NCI-H748 treated with DMSO at 0.1 percent for 48 hours (cell line): ENCODE measurements around the gene CCDC6.
"Not testable (repeated sequence)": the region's sequence is repeated elsewhere in the genome, so short reads cannot be mapped to it uniquely, and the experiment has no call there.

Source experiments
- DNase-seq: peaks from one replicate; lab custom pipeline; 2025; lab: John Stamatoyannopoulos, UW

The CCDC6 gene

DNA sequence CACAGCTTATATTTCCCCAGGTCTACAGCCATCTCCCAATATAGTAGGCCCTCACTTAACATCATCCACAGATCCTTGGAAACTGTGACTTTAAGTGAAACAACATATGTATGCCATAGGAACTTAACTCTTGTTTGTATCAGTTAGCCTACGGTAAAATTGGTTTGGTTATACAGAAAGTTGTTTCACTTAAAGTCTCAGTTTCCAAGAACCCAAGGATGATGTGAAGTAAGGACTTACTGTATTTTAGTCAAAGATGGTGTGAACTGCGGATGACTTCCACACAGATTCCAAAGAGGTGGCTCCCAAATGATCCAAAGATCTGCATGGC is 96.7 kb downstream of the CCDC6 start:
- no peak for DNase-seq

DNA sequence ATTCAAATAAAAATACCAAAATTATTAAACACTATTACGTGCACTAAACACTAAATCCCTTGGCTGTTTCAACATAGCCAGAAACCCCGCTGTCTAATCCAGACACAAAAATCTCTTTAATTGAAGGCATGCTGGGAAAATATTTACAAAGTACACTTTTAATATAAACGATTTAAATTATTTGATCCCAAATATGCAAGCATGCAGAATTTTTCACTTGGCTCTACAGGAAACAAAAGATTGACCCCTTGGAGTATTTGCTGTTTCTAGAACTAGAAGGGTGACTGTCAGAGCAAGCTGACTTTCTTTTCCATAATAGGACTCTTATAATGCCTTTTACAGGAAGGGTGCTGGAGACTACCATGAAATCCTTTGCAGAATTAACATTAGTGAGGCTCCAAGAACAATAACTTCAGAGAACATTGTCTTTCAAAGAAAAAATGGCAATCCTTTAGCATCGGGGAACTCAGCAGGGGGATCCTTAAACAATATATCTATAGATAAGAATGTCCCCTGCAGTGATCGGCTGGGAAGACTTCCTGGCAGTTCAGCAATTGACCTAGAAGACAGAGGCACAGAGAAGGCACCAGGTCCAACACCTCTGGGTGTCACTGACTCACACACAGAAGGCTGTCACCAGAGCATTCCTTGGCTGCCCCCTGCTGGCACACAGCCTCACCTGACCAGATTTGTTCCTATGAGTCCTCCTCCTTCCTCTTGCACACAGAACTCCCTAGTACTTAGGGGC is 97.3 kb downstream of the CCDC6 start:
- peak; percentile 5 for DNase-seq

DNA sequence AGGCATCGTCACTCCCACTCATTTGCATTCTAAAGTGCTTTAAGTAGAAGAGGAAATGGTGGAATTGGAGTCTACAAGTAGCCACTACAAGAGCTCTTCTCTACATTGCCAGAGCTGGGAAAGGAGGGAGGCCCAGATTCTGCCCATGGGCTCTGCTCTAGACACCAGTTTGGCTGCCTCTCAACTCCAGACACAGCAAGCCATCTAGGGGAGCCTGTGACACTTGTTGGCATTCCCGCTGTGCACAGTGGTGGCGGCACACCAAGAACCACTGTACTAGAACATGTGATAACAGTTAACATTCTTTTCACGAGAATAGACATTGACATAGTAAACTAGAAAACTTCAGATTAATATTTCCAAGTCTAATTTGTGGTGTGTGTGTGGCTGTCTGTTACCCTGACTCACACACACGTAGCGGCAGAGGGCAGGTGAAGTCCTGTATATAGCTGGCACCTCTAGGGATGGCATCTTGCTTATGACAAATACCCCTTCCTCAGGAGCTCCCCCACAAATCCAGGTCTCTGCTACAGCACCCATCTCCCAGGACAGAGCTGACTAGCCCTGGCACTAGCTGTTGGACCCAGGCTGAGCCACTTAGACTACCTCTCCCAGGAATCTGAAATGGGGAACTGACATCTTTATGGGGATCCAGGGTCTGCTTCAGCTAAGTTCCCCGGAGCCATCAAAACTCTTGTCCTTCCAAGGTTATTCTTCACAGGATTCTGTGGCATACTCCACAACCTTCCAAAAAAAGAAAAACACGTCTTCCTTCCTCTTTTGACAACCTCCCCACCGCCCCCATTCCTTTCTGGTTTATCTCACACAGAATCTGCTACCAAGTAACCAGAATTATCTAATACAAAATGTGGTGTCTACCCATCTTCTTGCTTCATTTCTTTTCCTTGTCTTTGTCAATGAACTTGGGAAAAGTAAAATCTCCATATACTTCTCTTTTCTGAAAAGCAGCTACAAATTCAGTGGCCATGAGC is 98.4 kb downstream of the CCDC6 start:
- no peak for DNase-seq

DNA sequence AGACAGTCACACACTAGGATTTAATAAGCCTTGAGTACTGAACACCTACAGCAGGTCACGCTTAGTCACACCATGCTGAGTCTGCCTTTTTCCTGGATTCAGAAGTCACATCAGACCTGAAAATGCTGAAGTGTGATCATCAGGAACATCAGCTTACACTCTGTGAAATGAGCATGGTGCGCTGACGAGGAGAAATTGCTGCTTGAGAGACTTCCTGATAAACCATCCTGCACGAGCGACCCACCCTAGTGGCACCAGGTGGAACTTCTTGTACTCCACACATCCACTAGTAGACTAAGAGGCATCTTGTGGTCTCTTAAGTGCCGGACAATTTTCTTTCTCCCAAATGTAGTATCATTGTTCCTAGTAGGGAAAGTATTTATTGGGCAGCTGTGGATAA is 101.3 kb downstream of the CCDC6 start:
- DNase-seq = no peak

DNA sequence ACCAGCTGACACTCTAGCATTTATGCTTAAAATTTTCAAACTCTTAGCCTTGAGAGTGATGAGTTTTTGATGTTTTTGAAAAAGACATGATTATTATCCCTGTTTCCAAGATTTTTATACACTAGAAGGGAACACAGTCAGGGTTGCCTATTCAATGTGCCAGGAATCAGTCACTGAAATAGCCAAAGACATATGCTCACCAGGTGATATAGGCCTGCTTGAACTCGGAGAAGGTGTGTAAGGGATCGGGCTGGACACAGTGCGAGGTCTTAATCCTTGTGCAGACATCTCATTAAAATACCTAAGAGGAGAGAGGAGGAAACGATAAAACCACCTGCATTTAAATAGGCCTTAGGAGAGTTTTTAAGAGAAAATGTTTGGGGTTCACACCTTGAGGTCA is 102.1 kb downstream of the CCDC6 start:
- DNase-seq = no peak

DNA sequence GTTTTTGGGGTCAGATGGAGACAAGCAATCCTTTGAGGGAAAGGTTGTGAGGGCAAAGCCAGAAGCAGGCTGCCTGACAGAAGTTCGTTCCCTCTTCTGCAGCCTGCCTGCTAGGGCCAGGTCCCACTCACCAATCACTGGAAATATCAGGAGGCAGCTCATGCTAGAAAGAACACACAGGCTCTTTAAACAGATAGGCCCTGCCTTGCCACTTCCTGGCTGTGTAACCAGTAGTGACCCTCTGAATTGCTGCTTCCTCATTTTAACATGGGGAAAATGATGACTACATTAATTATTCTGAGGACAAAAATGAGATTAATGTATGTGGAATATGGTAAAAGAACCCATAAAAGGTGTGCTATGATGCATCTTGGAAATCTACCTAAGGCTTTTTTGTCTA is 102.6 kb downstream of the CCDC6 start:
- no peak for DNase-seq

DNA sequence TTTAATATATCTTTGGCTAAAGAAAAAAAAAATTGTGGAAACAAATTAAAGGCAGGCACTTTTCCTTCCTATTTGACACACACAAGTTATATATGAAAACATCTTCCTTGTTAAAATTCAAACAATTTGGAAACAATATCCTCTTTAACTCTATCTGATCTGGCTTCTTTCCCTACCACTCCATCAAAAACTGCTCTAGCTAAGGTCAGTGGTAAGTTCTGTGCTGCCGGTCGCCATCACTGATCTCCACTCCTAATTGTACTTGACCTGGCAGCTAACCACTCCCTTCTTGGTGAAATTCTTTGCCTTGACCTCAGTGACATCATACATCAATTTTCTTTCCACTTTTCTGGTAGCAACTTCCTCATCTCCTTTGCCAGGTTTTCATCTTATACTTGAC is 105.2 kb downstream of the CCDC6 start:
- no peak for DNase-seq

DNA sequence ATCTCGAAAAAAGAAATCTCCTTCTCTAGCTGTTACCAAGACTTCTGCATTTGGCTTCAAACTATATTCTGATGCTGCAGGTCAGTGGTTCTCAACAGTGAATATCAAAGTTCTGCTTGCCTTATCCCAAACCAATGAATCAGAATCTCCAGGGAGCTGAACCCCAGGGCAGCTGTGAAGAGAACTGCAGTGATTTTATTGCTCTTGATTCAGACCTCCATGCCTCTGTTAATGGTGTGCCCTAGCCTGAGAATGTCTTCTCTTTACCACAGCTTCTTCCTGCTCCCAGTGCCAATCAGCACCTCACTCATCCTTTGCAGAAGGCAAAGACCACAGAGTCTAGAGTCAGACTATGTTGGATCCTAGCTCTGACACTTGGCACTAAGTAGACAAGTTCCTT is 106.9 kb downstream of the CCDC6 start:
- DNase-seq = no peak

DNA sequence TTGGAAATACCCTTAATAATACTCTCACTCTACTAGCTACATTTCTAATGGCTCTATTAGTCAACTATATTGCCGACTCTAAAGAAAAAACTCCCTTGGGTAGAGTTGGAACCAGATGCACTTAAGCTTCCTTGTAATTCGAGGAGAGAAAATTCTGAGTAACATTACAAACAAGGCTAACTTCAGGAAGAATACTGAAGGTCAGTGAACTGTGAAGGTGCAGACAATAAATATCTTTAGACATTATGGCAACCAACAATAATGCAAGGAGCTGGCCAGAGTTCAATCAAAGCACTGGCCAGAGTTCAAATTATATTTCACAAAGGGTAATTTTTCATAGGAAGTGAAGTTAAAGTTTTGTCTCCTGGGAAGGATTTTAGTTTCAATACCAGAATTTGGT is 112.4 kb downstream of the CCDC6 start:
- DNase-seq = no peak

DNA sequence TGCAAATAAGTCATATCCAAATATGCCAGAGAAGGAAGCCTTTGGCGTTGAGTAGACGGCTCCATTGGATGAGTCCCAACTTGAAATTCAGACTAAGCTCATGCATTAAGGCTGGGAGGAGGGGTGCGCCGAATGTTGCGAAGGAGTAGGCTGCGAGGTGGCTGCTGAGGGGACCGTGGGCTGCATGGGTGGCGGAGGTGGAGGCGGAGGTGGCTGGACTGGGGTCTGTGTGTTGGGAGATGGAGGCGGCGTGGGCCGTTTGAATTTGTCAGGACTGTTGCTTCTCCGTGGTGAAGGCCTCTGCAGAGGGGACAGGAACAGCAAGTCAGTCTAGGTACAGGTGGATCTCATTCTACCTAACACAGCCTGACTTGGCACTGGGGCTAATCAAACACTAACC is 113.5 kb downstream of the CCDC6 start:
- no peak for DNase-seq

DNA sequence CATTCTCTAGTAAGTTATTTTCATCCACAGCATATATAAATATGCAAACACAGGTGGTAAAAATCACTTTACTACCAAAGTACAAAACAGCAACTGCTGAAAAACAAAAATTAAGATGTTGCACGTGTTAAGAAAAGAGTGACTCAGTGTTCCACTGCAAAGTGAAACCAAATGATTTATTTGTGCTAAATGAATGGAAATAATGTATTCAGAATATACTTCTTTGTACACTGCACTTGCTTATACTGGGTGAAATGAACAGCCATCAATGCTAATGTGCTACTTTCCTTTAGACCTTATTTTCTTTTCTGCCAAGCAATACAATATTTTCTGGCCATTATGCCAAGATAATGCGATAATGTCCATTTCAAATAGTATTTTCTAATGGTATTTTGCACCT is 114.8 kb downstream of the CCDC6 start:
- DNase-seq = no peak

DNA sequence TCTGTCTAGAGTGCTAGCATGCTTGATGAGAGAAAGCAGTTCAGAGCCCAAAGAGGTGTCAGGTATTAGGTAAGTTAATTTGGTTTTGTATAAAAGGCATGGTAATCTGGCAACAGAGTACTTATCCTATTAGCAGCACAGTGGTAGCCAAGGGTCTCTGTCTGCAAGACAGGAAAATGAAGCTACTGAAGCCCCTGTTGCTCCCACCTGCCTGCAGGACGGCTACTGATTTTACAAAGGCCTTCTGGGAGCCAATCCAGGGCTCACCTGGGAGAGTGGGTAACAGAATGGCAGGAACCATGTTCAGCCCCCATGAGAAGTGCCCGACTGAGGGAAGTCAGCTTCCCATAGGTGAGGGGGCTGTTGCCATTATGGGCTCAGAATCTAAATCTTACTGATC is 116.3 kb downstream of the CCDC6 start:
- DNase-seq = not testable (repeated sequence)

DNA sequence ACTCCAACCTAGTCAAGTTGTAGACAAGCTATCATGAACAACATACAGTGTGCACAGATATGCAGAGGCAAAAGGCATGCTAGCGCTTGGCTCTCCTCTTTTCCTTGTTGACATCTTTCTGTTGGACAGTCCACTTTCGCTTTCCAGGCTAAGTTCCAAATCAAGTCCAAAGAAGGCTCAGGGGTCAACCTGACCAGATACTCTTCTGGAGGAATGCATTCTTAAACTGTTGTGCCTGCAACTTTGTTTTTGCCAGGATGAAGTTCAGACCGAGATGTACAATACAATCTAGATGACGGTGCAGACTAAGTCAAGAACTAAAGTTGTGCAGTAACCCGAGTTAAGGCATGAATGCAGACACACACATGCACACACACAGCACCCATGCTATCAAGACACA is 117.4 kb downstream of the CCDC6 start:
- DNase-seq = not testable (repeated sequence)

DNA sequence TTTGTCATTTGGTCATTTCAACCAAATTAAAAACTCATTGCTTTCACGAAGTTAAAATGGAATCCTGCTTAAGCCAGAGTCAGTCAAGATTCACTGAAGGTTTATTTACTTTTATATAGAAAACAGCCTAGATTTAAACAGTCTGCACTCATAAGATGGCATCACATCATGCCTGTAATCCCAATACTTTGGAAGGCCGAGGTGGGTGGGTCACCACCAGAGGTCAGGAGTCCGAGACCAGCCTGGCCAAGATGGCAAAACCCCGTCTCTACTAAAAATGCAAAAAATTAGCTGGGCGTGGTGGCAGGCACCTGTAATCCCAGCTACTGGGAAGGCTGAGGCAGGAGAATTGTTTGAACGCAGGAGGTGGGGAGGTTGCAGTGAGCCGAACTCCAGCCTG is 119.3 kb downstream of the CCDC6 start:
- not testable (repeated sequence) for DNase-seq

DNA sequence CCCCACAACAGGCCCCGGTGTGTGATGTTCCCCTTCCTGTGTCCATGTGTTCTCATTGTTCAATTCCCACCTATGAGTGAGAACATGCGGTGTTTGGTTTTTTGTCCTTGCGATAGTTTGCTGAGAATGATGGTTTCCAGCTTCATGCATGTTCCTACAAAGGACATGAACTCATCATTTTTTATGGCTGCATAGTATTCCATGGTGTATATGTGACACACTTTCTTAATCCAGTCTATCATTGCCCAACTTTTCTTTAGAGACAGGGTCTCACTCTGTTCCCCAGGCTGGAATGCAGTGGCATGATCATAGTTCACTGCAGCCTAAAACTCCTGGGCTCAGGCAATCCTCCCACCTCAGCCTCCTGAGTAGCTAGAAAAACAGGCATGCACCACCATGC is 120.9 kb downstream of the CCDC6 start:
- DNase-seq = not testable (repeated sequence)

DNA sequence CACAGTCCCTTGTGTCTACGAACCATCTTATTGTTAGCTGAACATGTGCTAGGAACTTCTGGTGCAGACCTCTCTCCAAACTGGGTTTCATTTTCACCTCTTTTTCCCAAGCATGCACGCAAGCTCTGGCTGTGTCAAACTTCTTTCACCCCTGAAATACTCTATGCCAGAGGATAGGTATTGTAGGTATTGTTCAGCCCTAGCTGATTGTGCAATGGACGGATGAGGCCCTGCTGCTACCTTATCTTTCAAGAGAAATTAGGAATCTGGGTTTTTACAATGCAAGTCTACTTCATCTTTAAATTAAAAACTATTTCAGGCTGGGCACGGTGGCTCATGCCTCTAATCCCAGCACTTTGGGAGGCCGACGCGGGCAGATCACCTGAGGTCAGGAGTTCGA is 124.8 kb downstream of the CCDC6 start:
- no peak for DNase-seq

DNA sequence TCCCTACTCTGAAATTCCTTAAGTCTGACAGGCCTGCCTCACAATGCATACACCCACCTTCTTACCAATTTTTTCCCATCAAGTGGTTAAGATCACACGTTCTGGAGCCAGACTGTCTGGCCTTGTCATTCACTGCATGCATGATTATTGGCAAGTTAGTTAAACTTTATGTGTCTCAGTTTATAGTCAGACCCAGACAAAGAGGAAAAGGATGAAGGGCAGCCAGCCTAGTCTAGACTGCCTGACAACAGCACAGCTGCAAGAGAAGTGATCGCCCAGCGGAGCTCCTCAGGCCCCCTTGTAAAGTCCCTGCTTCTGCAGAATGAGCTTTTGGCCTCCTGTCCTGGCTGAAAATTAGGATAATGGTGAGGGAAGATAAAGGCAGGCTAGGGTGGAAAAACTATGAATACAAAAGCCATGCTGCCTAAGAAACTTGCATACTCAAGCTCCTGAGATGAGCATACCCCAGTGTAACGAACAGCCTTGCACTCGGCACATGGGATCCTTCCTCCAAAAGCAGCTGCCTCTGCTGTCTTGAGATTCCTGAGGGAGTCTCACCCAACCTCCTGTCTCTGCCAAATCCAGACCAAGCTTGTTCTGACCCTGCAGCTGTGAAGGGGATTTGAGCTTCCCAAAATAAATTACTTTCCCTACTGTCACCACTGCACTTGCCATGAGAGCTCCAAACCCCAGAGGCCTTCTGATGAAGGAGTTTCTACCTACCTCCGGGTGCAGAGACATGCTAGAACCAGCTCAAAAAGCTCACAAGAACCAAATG is 126.4 kb downstream of the CCDC6 start:
- DNase-seq = no peak

DNA sequence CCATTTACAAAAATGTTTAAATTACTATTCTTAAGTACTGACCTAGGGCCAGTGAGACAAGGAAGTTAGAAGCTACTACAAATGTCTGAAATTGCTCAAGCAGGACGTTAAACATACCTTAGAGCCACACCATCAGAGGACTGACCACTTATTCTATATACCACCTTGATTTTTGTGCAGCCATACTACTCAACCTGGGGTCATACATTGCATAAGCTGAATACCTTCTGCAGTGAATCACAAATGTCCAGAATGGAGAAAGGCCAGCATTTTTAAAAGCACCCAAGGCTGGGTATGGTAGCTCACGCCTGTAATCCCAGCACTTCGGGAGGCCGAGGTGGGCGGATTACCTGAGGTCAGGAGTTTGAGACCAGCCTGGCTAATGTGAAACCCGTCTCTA is 131.9 kb downstream of the CCDC6 start:
- no peak for DNase-seq

DNA sequence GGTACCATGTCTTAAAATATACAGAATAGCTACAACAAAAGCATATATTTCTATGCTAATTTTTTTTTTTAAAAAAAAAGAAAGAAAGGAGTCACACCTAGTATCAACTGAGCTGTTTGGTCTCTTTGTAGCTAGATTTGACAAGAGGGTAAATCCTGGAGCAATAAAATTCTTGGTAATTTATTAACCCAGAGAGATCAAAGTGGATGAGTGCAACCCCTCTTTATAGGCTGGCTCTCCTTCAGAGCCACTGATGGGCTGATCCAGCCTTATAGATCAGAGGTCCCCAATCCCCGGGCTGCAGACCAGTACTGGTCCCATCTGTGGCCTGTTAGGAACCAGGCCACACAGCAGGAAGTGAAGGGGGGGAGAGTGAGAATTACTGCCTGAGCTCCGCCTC is 133.3 kb downstream of the CCDC6 start:
- no peak for DNase-seq

DNA sequence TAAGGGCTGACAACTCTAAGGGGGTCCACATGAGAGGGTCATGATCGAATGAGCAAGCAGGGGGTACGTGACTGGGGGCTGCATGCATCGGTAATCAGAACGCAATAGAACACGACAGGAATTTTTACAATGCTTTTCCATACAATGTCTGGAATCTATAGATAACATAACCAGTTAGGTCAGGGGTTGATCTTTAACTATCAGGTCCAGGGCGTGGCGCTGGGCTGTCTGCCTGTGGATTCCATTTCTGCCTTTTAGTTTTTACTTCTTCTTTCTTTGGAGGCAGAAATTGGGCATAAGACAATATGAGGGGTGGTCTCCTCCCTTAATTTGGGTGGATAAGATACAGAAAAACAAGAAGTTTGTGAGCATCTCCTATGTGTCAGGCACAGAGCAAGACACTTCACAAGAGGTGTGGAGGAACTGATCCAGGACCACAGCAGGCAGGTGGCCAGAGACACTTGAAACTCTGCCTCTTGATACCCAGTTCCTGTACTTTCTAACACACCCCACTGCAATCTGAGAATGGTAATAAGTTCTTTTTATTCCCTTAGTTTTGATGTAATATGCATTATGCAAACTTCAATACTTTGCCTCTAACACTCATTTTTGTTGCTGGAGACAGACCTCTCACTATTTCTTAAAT is 135.1 kb downstream of the CCDC6 start:
- no peak for DNase-seq

DNA sequence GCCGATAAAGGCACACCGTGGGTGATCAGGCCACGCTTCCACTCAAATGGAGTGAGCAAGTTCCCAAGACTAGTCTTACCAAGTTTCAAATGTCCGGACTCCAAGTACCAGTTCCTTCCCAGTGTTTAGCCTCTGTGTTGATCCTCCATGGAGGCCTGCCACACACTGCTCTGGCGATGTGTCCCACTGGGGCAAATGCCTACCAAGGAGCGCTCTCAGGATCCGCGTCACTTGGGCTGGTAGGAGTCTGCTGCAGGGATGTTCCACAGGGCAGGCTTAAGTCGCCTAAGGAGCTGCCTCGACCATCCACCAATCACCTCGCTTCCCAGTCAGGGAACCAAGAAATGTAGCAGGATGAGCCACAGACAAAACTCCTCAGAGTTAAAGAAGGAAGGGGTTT is 135.7 kb downstream of the CCDC6 start:
- no peak for DNase-seq

DNA sequence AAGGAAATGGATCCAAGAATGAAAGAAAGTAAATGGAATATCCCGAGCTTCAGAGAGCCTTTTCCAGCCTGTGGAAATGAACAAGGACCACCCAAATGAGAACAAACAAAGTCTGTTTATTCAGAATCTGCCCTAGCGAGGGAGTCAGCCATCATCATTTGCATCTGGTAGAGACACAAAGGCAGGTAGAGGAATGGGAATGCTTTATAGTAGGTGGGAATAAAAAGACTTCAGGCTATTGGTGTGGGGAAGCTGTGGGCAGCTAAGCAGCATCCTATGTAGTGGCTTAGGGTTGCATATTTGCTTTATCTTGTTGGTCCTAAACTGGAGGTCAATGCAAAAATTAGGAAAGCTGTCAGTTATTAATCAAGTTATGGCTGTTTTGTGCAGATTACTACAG is 143.9 kb downstream of the CCDC6 start:
- DNase-seq = no peak
